ENCODE data around the gene CARD16.
A peak's percentile ranks its signal among the peaks of the same experiment; 100 is the strongest.
"Not testable (repeated sequence)": the region's sequence is repeated elsewhere in the genome, so short reads cannot be mapped to it uniquely, and the experiment has no call there.

The CARD16 gene

GRCh38 chr11:105054723-105055493 lies 9.8 kb upstream of the CARD16 start:
- DNase-seq, result no peak
- in situ Hi-C loops (cut with HindIII; ENCODE audit: low pct_ligation_motif_present, low pct_unique_long_range_greater_than_20kb, low sequenced_read_pairs), result no loop called here

GRCh38 chr11:105052487-105052886 lies 7.4 kb upstream of the CARD16 start:
- in situ Hi-C loops (cut with HindIII; ENCODE audit: low pct_ligation_motif_present, low pct_unique_long_range_greater_than_20kb, low sequenced_read_pairs), result no loop called here
- no peak for DNase-seq

- in situ Hi-C loops (cut with HindIII; ENCODE audit: low pct_ligation_motif_present, low pct_unique_long_range_greater_than_20kb, low sequenced_read_pairs), result no loop called here
- no peak for DNase-seq
These were observed 6.4 kb upstream of the CARD16 start for GRCh38 chr11:105051559-105051958.

GRCh38 chr11:105049481-105049880 lies 4.3 kb upstream of the CARD16 start:
- no peak for DNase-seq
- in situ Hi-C loops (cut with HindIII; ENCODE audit: low pct_ligation_motif_present, low pct_unique_long_range_greater_than_20kb, low sequenced_read_pairs), result no loop called here

GRCh38 chr11:105046898-105047579 lies 1.9 kb upstream of the CARD16 start:
- peak; percentile 86 for DNase-seq
- in situ Hi-C loops (cut with HindIII; ENCODE audit: low pct_ligation_motif_present, low pct_unique_long_range_greater_than_20kb, low sequenced_read_pairs), result no loop called here

GRCh38 chr11:105045676-105046296 lies 651 bp upstream of the CARD16 start:
- in situ Hi-C loops (cut with HindIII; ENCODE audit: low pct_ligation_motif_present, low pct_unique_long_range_greater_than_20kb, low sequenced_read_pairs), result no loop called here
- no peak for DNase-seq

- no peak for DNase-seq
- in situ Hi-C loops (cut with HindIII; ENCODE audit: low pct_ligation_motif_present, low pct_unique_long_range_greater_than_20kb, low sequenced_read_pairs), result no loop called here
These were observed 3.0 kb downstream of the CARD16 start for GRCh38 chr11:105042178-105042577.

GRCh38 chr11:105040703-105041102 lies 4.4 kb downstream of the CARD16 start:
- in situ Hi-C loops (cut with HindIII; ENCODE audit: low pct_ligation_motif_present, low pct_unique_long_range_greater_than_20kb, low sequenced_read_pairs), result no loop called here
- DNase-seq, result no peak

GRCh38 chr11:105034813-105035620 lies 10.1 kb downstream of the CARD16 start, which contains the start of gene CASP1:
CASP1 (minus strand) TSS chr11:105035144; CDS start chr11:105035113, 31 bp downstream.
- in situ Hi-C loops (cut with HindIII; ENCODE audit: low pct_ligation_motif_present, low pct_unique_long_range_greater_than_20kb, low sequenced_read_pairs), result no loop called here
- DNase-seq, result peak; percentile 44

- DNase-seq; in situ Hi-C loops (cut with HindIII; ENCODE audit: low pct_ligation_motif_present, low pct_unique_long_range_greater_than_20kb, low sequenced_read_pairs): not testable (repeated sequence)
These were observed 10.7 kb downstream of the CARD16 start for GRCh38 chr11:105034388-105034787.

GRCh38 chr11:105033781-105034180 lies 11.4 kb downstream of the CARD16 start:
- in situ Hi-C loops (cut with HindIII; ENCODE audit: low pct_ligation_motif_present, low pct_unique_long_range_greater_than_20kb, low sequenced_read_pairs), result no loop called here
- no peak for DNase-seq

GRCh38 chr11:105033343-105033742 lies 11.8 kb downstream of the CARD16 start:
- in situ Hi-C loops (cut with HindIII; ENCODE audit: low pct_ligation_motif_present, low pct_unique_long_range_greater_than_20kb, low sequenced_read_pairs), result no loop called here
- DNase-seq, result no peak

GRCh38 chr11:105032495-105032894 lies 12.6 kb downstream of the CARD16 start:
- no peak for DNase-seq

GRCh38 chr11:105027678-105028077 lies 17.5 kb downstream of the CARD16 start:
- in situ Hi-C loops (cut with HindIII; ENCODE audit: low pct_ligation_motif_present, low pct_unique_long_range_greater_than_20kb, low sequenced_read_pairs), result no loop called here
- no peak for DNase-seq

More at GRCh38 chr11:105032495-105032894, 12.6 kb downstream of the CARD16 start:
- in situ Hi-C loops (cut with HindIII; ENCODE audit: low pct_ligation_motif_present, low pct_unique_long_range_greater_than_20kb, low sequenced_read_pairs), result no loop called here

GRCh38 chr11:105024394-105024793 lies 20.7 kb downstream of the CARD16 start:
- in situ Hi-C loops (cut with HindIII; ENCODE audit: low pct_ligation_motif_present, low pct_unique_long_range_greater_than_20kb, low sequenced_read_pairs), result no loop called here
- no peak for DNase-seq

GRCh38 chr11:105023003-105023402 lies 22.1 kb downstream of the CARD16 start, which contains the start of gene CASP5:
CASP5 (minus strand) TSS chr11:105023168; CDS start chr11:105023136, 32 bp downstream.
- in situ Hi-C loops (cut with HindIII; ENCODE audit: low pct_ligation_motif_present, low pct_unique_long_range_greater_than_20kb, low sequenced_read_pairs), result no loop called here
- no peak for DNase-seq

- no peak for DNase-seq
- in situ Hi-C loops (cut with HindIII; ENCODE audit: low pct_ligation_motif_present, low pct_unique_long_range_greater_than_20kb, low sequenced_read_pairs), result no loop called here
These were observed 22.6 kb downstream of the CARD16 start for GRCh38 chr11:105022527-105022926.

GRCh38 chr11:105007463-105007862 lies 37.7 kb downstream of the CARD16 start:
- in situ Hi-C loops (cut with HindIII; ENCODE audit: low pct_ligation_motif_present, low pct_unique_long_range_greater_than_20kb, low sequenced_read_pairs), result no loop called here
- DNase-seq, result no peak

- in situ Hi-C loops (cut with HindIII; ENCODE audit: low pct_ligation_motif_present, low pct_unique_long_range_greater_than_20kb, low sequenced_read_pairs), result no loop called here
- no peak for DNase-seq
These were observed 39.7 kb downstream of the CARD16 start for GRCh38 chr11:105005451-105005845.
